DND-41 (cell line): ENCODE data around the gene USP34.

Experiments
- ATAC-seq: fragments of 200-7000 bp; cut with Tn5 transposase; 3 replicates; pipeline ENCODE4 v1.9.1; 2021; ENCODE audit warnings: low read depth; ENCODE audit not compliant: insufficient read depth
- DNase-seq: peaks from one replicate; pipeline ENCODE4 v3.0.0-alpha.2; 2020
- H2AFZ ChIP-seq: 2 replicates; pipeline ENCODE4 v1.6.0; 2012; ENCODE audit warnings: low read depth, low read length
- H3K27ac ChIP-seq: 2 replicates; pipeline ENCODE4 v1.5.1; 2012; ENCODE audit warnings: low read length, inconsistent platforms
- H3K27me3 ChIP-seq: fragments of 200-600 bp; sonication (generic); 2 replicates; pipeline ENCODE4 v1.6.0; 2012; ENCODE audit warnings: low read length, mild to moderate bottlenecking, inconsistent platforms; ENCODE audit not compliant: insufficient read depth, poor library complexity
- H3K36me3 ChIP-seq: 2 replicates; pipeline ENCODE4 v1.5.1; 2012; ENCODE audit warnings: low read length, inconsistent platforms; ENCODE audit not compliant: insufficient read depth
- H3K4me1 ChIP-seq: 2 replicates; pipeline ENCODE4 v1.5.1; 2012; ENCODE audit warnings: mild to moderate bottlenecking, low read length; ENCODE audit not compliant: insufficient read depth
- H3K4me2 ChIP-seq: 2 replicates; pipeline ENCODE4 v1.6.0; 2012; ENCODE audit warnings: mild to moderate bottlenecking, moderate library complexity, low read length, inconsistent platforms; ENCODE audit not compliant: insufficient read depth
- H3K4me3 ChIP-seq, 2 experiments: fragments of 200-600 bp in 1 of 2; shearing (Covaris generic) in 1 of 2; 2 replicates each; pipeline ENCODE4 v1.5.1; 2012 to 2016; ENCODE audit warnings: inconsistent platforms in 2 of 2, low read length in 2 of 2, mild to moderate bottlenecking in 2 of 2, low read depth in 1 of 2, moderate library complexity in 1 of 2
- H3K79me2 ChIP-seq: 2 replicates; pipeline ENCODE4 v1.6.0; 2012; ENCODE audit warnings: low read length, inconsistent platforms; ENCODE audit not compliant: insufficient read depth
- H3K9ac ChIP-seq: 2 replicates; pipeline ENCODE4 v1.6.0; 2012; ENCODE audit warnings: low read depth, mild to moderate bottlenecking, inconsistent platforms, low read length, moderate library complexity
- H3K9me3 ChIP-seq: 2 replicates; pipeline ENCODE4 v1.5.1; 2012; ENCODE audit warnings: low read length, moderate library complexity, mild to moderate bottlenecking, inconsistent platforms; ENCODE audit not compliant: insufficient read depth, severe bottlenecking
- H4K20me1 ChIP-seq: 2 replicates; pipeline ENCODE4 v1.6.0; 2012; ENCODE audit warnings: low read length; ENCODE audit not compliant: insufficient read depth
- EZH2 ChIP-seq: IDR thresholded peaks from 3 replicates; pipeline ENCODE4 v1.6.1; 2012; ENCODE audit warnings: borderline replicate concordance, low read depth, mild to moderate bottlenecking, moderate library complexity, low read length, inconsistent platforms; ENCODE audit not compliant: severe bottlenecking
- TF ChIP-seq, protein P1 (sequence below): IDR thresholded peaks from 2 replicates; pipeline ENCODE4 v1.5.1; 2012; ENCODE audit warnings: borderline replicate concordance, low read length, moderate library complexity, mild to moderate bottlenecking; ENCODE audit not compliant: poor library complexity, severe bottlenecking; ENCODE audit errors: extremely low read depth

Gene USP34

GRCh38 chr2:61416871-61417645 is 53.8 kb downstream of the USP34 start:
- Histone ChIP-seq H3K4me2 (no peak overlapping the region), H3K9ac (no peak overlapping the region), H4K20me1 (peaks cover 23% of the 10 kb centered on the region; the same call in 1 of the 2 replicates), H3K36me3 (peaks cover 10% of the 10 kb centered on the region; the same call in 1 of the 2 replicates), H3K9me3 (no peaks in the 10 kb centered on the region), H2AFZ (no peak overlapping the region), H3K4me1 (no peaks in the 10 kb centered on the region), H3K4me3 (no peak overlapping the region), H3K27me3 (no peaks in the 10 kb centered on the region), H3K79me2 (peaks cover 61% of the 10 kb centered on the region), H3K27ac (no peak overlapping the region)
- no peak for TF ChIP-seq EZH2
- TF ChIP-seq, protein P1, sequence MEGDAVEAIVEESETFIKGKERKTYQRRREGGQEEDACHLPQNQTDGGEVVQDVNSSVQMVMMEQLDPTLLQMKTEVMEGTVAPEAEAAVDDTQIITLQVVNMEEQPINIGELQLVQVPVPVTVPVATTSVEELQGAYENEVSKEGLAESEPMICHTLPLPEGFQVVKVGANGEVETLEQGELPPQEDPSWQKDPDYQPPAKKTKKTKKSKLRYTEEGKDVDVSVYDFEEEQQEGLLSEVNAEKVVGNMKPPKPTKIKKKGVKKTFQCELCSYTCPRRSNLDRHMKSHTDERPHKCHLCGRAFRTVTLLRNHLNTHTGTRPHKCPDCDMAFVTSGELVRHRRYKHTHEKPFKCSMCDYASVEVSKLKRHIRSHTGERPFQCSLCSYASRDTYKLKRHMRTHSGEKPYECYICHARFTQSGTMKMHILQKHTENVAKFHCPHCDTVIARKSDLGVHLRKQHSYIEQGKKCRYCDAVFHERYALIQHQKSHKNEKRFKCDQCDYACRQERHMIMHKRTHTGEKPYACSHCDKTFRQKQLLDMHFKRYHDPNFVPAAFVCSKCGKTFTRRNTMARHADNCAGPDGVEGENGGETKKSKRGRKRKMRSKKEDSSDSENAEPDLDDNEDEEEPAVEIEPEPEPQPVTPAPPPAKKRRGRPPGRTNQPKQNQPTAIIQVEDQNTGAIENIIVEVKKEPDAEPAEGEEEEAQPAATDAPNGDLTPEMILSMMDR = no peak
- DNase-seq = no peak
- ATAC-seq = no peak

DNA sequence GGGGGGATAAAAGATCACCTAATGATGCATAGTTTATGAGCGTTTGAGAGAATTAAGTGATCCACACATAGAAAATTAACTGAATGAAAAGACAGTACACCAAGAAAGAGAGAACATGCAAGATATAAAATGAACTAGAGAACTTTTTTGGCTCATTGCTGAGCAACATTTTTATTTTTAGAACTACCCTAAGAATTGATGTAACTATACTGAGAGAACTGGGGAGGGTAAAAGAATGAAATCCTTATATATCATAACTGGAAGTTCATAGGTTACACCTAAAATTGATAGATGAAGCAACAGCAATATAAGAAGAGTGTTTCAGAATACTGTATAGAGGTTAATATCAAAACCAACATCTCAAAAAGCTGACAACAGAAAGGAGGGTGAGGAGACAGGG is 55.6 kb downstream of the USP34 start:
- H3K4me2 ChIP-seq = no peak overlapping the region
- H2AFZ ChIP-seq = no peak overlapping the region
- H3K27ac ChIP-seq = no peak overlapping the region
- ATAC-seq = no peak
- H3K4me1 ChIP-seq = no peaks in the 10 kb centered on the region
- H3K27me3 ChIP-seq = no peaks in the 10 kb centered on the region
- H3K79me2 ChIP-seq = peaks cover 60% of the 10 kb centered on the region
- TF ChIP-seq EZH2 = no peak
- TF ChIP-seq, protein P1 = no peak
- no peak overlapping the region for H3K4me3 ChIP-seq
- H4K20me1 ChIP-seq = peaks cover 13% of the 10 kb centered on the region; the same call in 1 of the 2 replicates
- no peak overlapping the region for H3K9ac ChIP-seq
- H3K36me3 ChIP-seq = peaks cover 15% of the 10 kb centered on the region; the same call in 1 of the 2 replicates
- DNase-seq = no peak
- no peaks in the 10 kb centered on the region for H3K9me3 ChIP-seq

- H3K9me3 ChIP-seq = no peaks in the 10 kb centered on the region
- peaks cover 17% of the 10 kb centered on the region; the same call in 1 of the 2 replicates for H3K36me3 ChIP-seq
- no peak overlapping the region for H3K9ac ChIP-seq
- peaks cover 59% of the 10 kb centered on the region for H3K79me2 ChIP-seq
- peaks cover 12% of the 10 kb centered on the region; the same call in 1 of the 2 replicates for H4K20me1 ChIP-seq
- no peak overlapping the region for H3K4me3 ChIP-seq
- H3K4me1 ChIP-seq = no peaks in the 10 kb centered on the region
- no peak overlapping the region for H2AFZ ChIP-seq
- H3K4me2 ChIP-seq = no peak overlapping the region
- TF ChIP-seq EZH2 = no peak
- TF ChIP-seq, protein P1 = no peak
- H3K27me3 ChIP-seq = no peaks in the 10 kb centered on the region
- no peak overlapping the region for H3K27ac ChIP-seq
- no peak for DNase-seq
- ATAC-seq = no peak
Observed at GRCh38 chr2:61414674-61415073, 56.2 kb downstream of the USP34 start.
